Hypothalamus (tissue), 51 donors: ENCODE data around the gene CD70.
"Not testable (repeated sequence)": the region's sequence is repeated elsewhere in the genome, so short reads cannot be mapped to it uniquely, and the experiment has no call there.

Source experiments
- DNase-seq, 51 donors: peaks; one replicate each; lab custom pipeline; 2025; lab: John Stamatoyannopoulos, UW

Gene CD70

GRCh38 chr19:6573350-6573749, 17.6 kb downstream of the CD70 start:
- no peak for DNase-seq

- peak in 27 of 51 donors; percentile 4 to 53 (median 14) for DNase-seq
These were observed 18.7 kb downstream of the CD70 start for GRCh38 chr19:6572217-6572616.

- DNase-seq = no peak
These were observed 19.8 kb downstream of the CD70 start for GRCh38 chr19:6571167-6571566.

GRCh38 chr19:6570764-6571163, 20.2 kb downstream of the CD70 start:
- DNase-seq = no peak

- no peak for DNase-seq
These were observed 22.1 kb downstream of the CD70 start for GRCh38 chr19:6568816-6569215.

GRCh38 chr19:6568010-6568526, 22.9 kb downstream of the CD70 start:
- no peak for DNase-seq

GRCh38 chr19:6566727-6567126, 24.2 kb downstream of the CD70 start:
- not testable (repeated sequence) for DNase-seq

GRCh38 chr19:6564393-6564792, 26.6 kb downstream of the CD70 start:
- no peak for DNase-seq

- not testable (repeated sequence) for DNase-seq
These were observed 28.5 kb downstream of the CD70 start for GRCh38 chr19:6562437-6562836.

GRCh38 chr19:6556480-6557195, 34.3 kb downstream of the CD70 start:
- DNase-seq = no peak

- DNase-seq = no peak
These were observed 34.9 kb downstream of the CD70 start for GRCh38 chr19:6556043-6556449.

GRCh38 chr19:6551607-6552450, 39.1 kb downstream of the CD70 start:
- no peak for DNase-seq

- no peak for DNase-seq
These were observed 39.9 kb downstream of the CD70 start for GRCh38 chr19:6551091-6551490.

- DNase-seq = not testable (repeated sequence)
These were observed 40.3 kb downstream of the CD70 start for GRCh38 chr19:6550679-6551078.

GRCh38 chr19:6543866-6544347, 47.0 kb downstream of the CD70 start:
- no peak for DNase-seq

GRCh38 chr19:6540918-6541689, 49.8 kb downstream of the CD70 start:
- DNase-seq = no peak

GRCh38 chr19:6539514-6539913, 51.4 kb downstream of the CD70 start:
- DNase-seq = no peak
